ENCODE measurements around the gene ARHGDIB.
A peak's percentile ranks its signal among the peaks of the same experiment; 100 is the strongest.

ARHGDIB gene

GRCh38 chr12:14900521-14901227 lies 60.7 kb downstream of the ARHGDIB start:
- DNase-seq: no peak

- DNase-seq: peak in 2 of 58 donors; percentile 16 to 23
These were observed 64.8 kb downstream of the ARHGDIB start for GRCh38 chr12:14896521-14897169.

- DNase-seq: no peak
These were observed 67.7 kb downstream of the ARHGDIB start for GRCh38 chr12:14893506-14894250.

- peak in 11 of 58 donors; percentile 4 to 41 (median 13) for DNase-seq
These were observed 68.5 kb downstream of the ARHGDIB start for GRCh38 chr12:14892726-14893505.
